ENCODE results near the gene METTL9.
"Not testable (repeated sequence)": the region's sequence is repeated elsewhere in the genome, so short reads cannot be mapped to it uniquely, and the experiment has no call there.

METTL9 gene

GRCh38 chr16:21680714-21681113, 81.3 kb downstream of the METTL9 start:
- H3K4me1 ChIP-seq (ENCODE audit: control insufficient read depth, insufficient read depth, low read length); H3K27me3 ChIP-seq (ENCODE audit: control insufficient read depth, insufficient read depth, low read length, poor library complexity, severe bottlenecking); H3K4me3 ChIP-seq (ENCODE audit: insufficient read depth, low read depth, low read length); H3K36me3 ChIP-seq (ENCODE audit: control insufficient read depth, insufficient read depth, low read length); H3K9me3 ChIP-seq (ENCODE audit: control insufficient read depth, low read length); H3K27ac ChIP-seq (ENCODE audit: insufficient read depth, low read depth, low read length, poor library complexity, severe bottlenecking): not testable (repeated sequence)
- WGBS, 2 experiments: 89 to 95% methylated on average over 4 to 5 of the region's 5 CpGs

GRCh38 chr16:21683184-21683583, 83.8 kb downstream of the METTL9 start:
- Histone ChIP-seq H3K4me1 (ENCODE audit: control insufficient read depth, insufficient read depth, low read length) (no peaks in the 10 kb centered on the region), H3K4me3 (ENCODE audit: insufficient read depth, low read depth, low read length) (no peak overlapping the region), H3K27me3 (ENCODE audit: control insufficient read depth, insufficient read depth, low read length, poor library complexity, severe bottlenecking) (no peaks in the 10 kb centered on the region), H3K36me3 (ENCODE audit: control insufficient read depth, insufficient read depth, low read length) (no peaks in the 10 kb centered on the region), H3K9me3 (ENCODE audit: control insufficient read depth, low read length) (no peaks in the 10 kb centered on the region), H3K27ac (ENCODE audit: insufficient read depth, low read depth, low read length, poor library complexity, severe bottlenecking) (no peak overlapping the region)
- 70 to 89% methylated on average over 2 to 3 of the region's 3 CpGs for WGBS, 2 experiments

- no peaks in the 10 kb centered on the region for H3K36me3 ChIP-seq (ENCODE audit: control insufficient read depth, insufficient read depth, low read length)
- no peaks in the 10 kb centered on the region for H3K9me3 ChIP-seq (ENCODE audit: control insufficient read depth, low read length)
- WGBS, 2 experiments: 50 to 52% methylated on average over 6 of the region's 6 CpGs
- no peak overlapping the region for H3K27ac ChIP-seq (ENCODE audit: insufficient read depth, low read depth, low read length, poor library complexity, severe bottlenecking)
- no peaks in the 10 kb centered on the region for H3K27me3 ChIP-seq (ENCODE audit: control insufficient read depth, insufficient read depth, low read length, poor library complexity, severe bottlenecking)
- H3K4me1 ChIP-seq (ENCODE audit: control insufficient read depth, insufficient read depth, low read length): no peaks in the 10 kb centered on the region
- H3K4me3 ChIP-seq (ENCODE audit: insufficient read depth, low read depth, low read length): no peak overlapping the region
Measured at GRCh38 chr16:21684199-21684598, 84.8 kb downstream of the METTL9 start.

GRCh38 chr16:21685034-21685455, 85.7 kb downstream of the METTL9 start:
- no peaks in the 10 kb centered on the region for H3K27me3 ChIP-seq (ENCODE audit: control insufficient read depth, insufficient read depth, low read length, poor library complexity, severe bottlenecking)
- 53 to 58% methylated on average over 14 of the region's 14 CpGs for WGBS, 2 experiments
- H3K4me1 ChIP-seq (ENCODE audit: control insufficient read depth, insufficient read depth, low read length): no peaks in the 10 kb centered on the region
- H3K9me3 ChIP-seq (ENCODE audit: control insufficient read depth, low read length): no peaks in the 10 kb centered on the region
- no peaks in the 10 kb centered on the region for H3K36me3 ChIP-seq (ENCODE audit: control insufficient read depth, insufficient read depth, low read length)
- H3K4me3 ChIP-seq (ENCODE audit: insufficient read depth, low read depth, low read length): no peak overlapping the region
- H3K27ac ChIP-seq (ENCODE audit: insufficient read depth, low read depth, low read length, poor library complexity, severe bottlenecking): no peak overlapping the region

- H3K27me3 ChIP-seq (ENCODE audit: control insufficient read depth, insufficient read depth, low read length, poor library complexity, severe bottlenecking): no peaks in the 10 kb centered on the region
- no peaks in the 10 kb centered on the region for H3K36me3 ChIP-seq (ENCODE audit: control insufficient read depth, insufficient read depth, low read length)
- no peak overlapping the region for H3K4me3 ChIP-seq (ENCODE audit: insufficient read depth, low read depth, low read length)
- no peaks in the 10 kb centered on the region for H3K4me1 ChIP-seq (ENCODE audit: control insufficient read depth, insufficient read depth, low read length)
- no peaks in the 10 kb centered on the region for H3K9me3 ChIP-seq (ENCODE audit: control insufficient read depth, low read length)
- no peak overlapping the region for H3K27ac ChIP-seq (ENCODE audit: insufficient read depth, low read depth, low read length, poor library complexity, severe bottlenecking)
- WGBS, 2 experiments: 81 to 87% methylated on average over 4 of the region's 4 CpGs
Measured at GRCh38 chr16:21689107-21689506, 89.7 kb downstream of the METTL9 start.

- not testable (repeated sequence) for H3K4me1 ChIP-seq (ENCODE audit: control insufficient read depth, insufficient read depth, low read length); H3K27me3 ChIP-seq (ENCODE audit: control insufficient read depth, insufficient read depth, low read length, poor library complexity, severe bottlenecking); H3K36me3 ChIP-seq (ENCODE audit: control insufficient read depth, insufficient read depth, low read length); H3K27ac ChIP-seq (ENCODE audit: insufficient read depth, low read depth, low read length, poor library complexity, severe bottlenecking); H3K4me3 ChIP-seq (ENCODE audit: insufficient read depth, low read depth, low read length); H3K9me3 ChIP-seq (ENCODE audit: control insufficient read depth, low read length)
- 92 to 100% methylated on average over 3 of the region's 4 CpGs for WGBS, 2 experiments
Measured at GRCh38 chr16:21690967-21691366, 91.6 kb downstream of the METTL9 start.

GRCh38 chr16:21694609-21695008, 95.2 kb downstream of the METTL9 start:
- 96 to 97% methylated on average over 4 of the region's 4 CpGs for WGBS, 2 experiments

GRCh38 chr16:21697032-21697431, 97.7 kb downstream of the METTL9 start:
- 90 to 91% methylated on average over 4 to 5 of the region's 5 CpGs for WGBS, 2 experiments
- H3K4me3 ChIP-seq (ENCODE audit: insufficient read depth, low read depth, low read length): no peak overlapping the region
- no peaks in the 10 kb centered on the region for H3K4me1 ChIP-seq (ENCODE audit: control insufficient read depth, insufficient read depth, low read length)
- H3K27ac ChIP-seq (ENCODE audit: insufficient read depth, low read depth, low read length, poor library complexity, severe bottlenecking): no peak overlapping the region
- no peaks in the 10 kb centered on the region for H3K9me3 ChIP-seq (ENCODE audit: control insufficient read depth, low read length)
- no peaks in the 10 kb centered on the region for H3K27me3 ChIP-seq (ENCODE audit: control insufficient read depth, insufficient read depth, low read length, poor library complexity, severe bottlenecking)
- H3K36me3 ChIP-seq (ENCODE audit: control insufficient read depth, insufficient read depth, low read length): no peaks in the 10 kb centered on the region

More at GRCh38 chr16:21694609-21695008, 95.2 kb downstream of the METTL9 start:
- H3K4me1 ChIP-seq (ENCODE audit: control insufficient read depth, insufficient read depth, low read length): no peaks in the 10 kb centered on the region
- no peaks in the 10 kb centered on the region for H3K36me3 ChIP-seq (ENCODE audit: control insufficient read depth, insufficient read depth, low read length)
- H3K4me3 ChIP-seq (ENCODE audit: insufficient read depth, low read depth, low read length): no peak overlapping the region
- no peaks in the 10 kb centered on the region for H3K9me3 ChIP-seq (ENCODE audit: control insufficient read depth, low read length)
- H3K27ac ChIP-seq (ENCODE audit: insufficient read depth, low read depth, low read length, poor library complexity, severe bottlenecking): no peak overlapping the region
- H3K27me3 ChIP-seq (ENCODE audit: control insufficient read depth, insufficient read depth, low read length, poor library complexity, severe bottlenecking): no peaks in the 10 kb centered on the region

- no peaks in the 10 kb centered on the region for H3K4me1 ChIP-seq (ENCODE audit: control insufficient read depth, insufficient read depth, low read length)
- no peak overlapping the region for H3K4me3 ChIP-seq (ENCODE audit: insufficient read depth, low read depth, low read length)
- no peak overlapping the region for H3K27ac ChIP-seq (ENCODE audit: insufficient read depth, low read depth, low read length, poor library complexity, severe bottlenecking)
- 87 to 92% methylated on average over 9 of the region's 9 CpGs for WGBS, 2 experiments
- no peaks in the 10 kb centered on the region for H3K9me3 ChIP-seq (ENCODE audit: control insufficient read depth, low read length)
- H3K27me3 ChIP-seq (ENCODE audit: control insufficient read depth, insufficient read depth, low read length, poor library complexity, severe bottlenecking): no peaks in the 10 kb centered on the region
- no peaks in the 10 kb centered on the region for H3K36me3 ChIP-seq (ENCODE audit: control insufficient read depth, insufficient read depth, low read length)
Measured at GRCh38 chr16:21698169-21699032, 99.0 kb downstream of the METTL9 start.

- Histone ChIP-seq H3K4me3 (ENCODE audit: insufficient read depth, low read depth, low read length) (no peak overlapping the region), H3K27ac (ENCODE audit: insufficient read depth, low read depth, low read length, poor library complexity, severe bottlenecking) (no peak overlapping the region), H3K27me3 (ENCODE audit: control insufficient read depth, insufficient read depth, low read length, poor library complexity, severe bottlenecking) (no peaks in the 10 kb centered on the region), H3K4me1 (ENCODE audit: control insufficient read depth, insufficient read depth, low read length) (no peaks in the 10 kb centered on the region), H3K36me3 (ENCODE audit: control insufficient read depth, insufficient read depth, low read length) (no peaks in the 10 kb centered on the region), H3K9me3 (ENCODE audit: control insufficient read depth, low read length) (no peaks in the 10 kb centered on the region)
- WGBS, 2 experiments: 39 to 43% methylated on average over 2 of the region's 2 CpGs
Measured at GRCh38 chr16:21701271-21701670, 101.9 kb downstream of the METTL9 start.
